K562 (cell line): ENCODE results near the gene ASB7. TPM values are rescaled to one million over a fixed set of nuclear protein-coding genes. Genes with fewer than 3 reads are reported as not detected.

ENCODE experiments used
- ATAC-seq: fragments of 200-7000 bp; cut with Tn5 transposase; 3 replicates; pipeline ENCODE4 v1.9.1; 2020; ENCODE audit warnings: moderate library complexity
- BruUV-seq: library from RNA; stranded (reverse); fragments of 400-500 nt; replicated peaks from 2 replicates; lab custom pipeline; 2021; lab: Mats Ljungman, UMichigan
- CTCF ChIA-PET: fragments of 300-600 bp; formaldehyde crosslinking; extraction: SDS; loops from one replicate; lab custom pipeline; 2021; ENCODE audit warnings: low intra/inter-chr PET ratio; lab: Yijun Ruan, JAX
- POLR2A ChIA-PET: fragments of 300-600, 350-650 bp; sonication (Branson Sonifier 250); formaldehyde crosslinking; extraction: SDS; loops from one replicate; lab custom pipeline; 2021; ENCODE audit warnings: antibody characterized with exemption, inconsistent platforms; lab: Yijun Ruan, JAX
- DNase-seq, 4 experiments: peaks; one replicate each; pipeline versions ENCODE4 v3.0.0 to v3.0.0-alpha.2; 2011 to 2018; ENCODE audit warnings: low spot score in 3 of 4, mixed read lengths in 3 of 4; ENCODE audit errors: extremely low read depth in 1 of 4
- FAIRE-seq: peaks from 2 replicates; lab custom pipeline; 2011; peaks lifted over from hg19 to GRCh38; lab: Jason Lieb, UNC
- H2AFZ ChIP-seq: 2 replicates; pipeline ENCODE4 v1.6.0; 2011; ENCODE audit warnings: low read depth, low read length, control low read depth, inconsistent platforms
- H3K27ac ChIP-seq: fragments of 200-600 bp; 3 replicates; pipeline ENCODE4 v1.8.0; 2011; ENCODE audit warnings: low read depth, mild to moderate bottlenecking, control low read depth, inconsistent platforms, low read length, moderate library complexity, mixed read lengths; ENCODE audit errors: extremely low read depth
- H3K27me3 ChIP-seq, 2 experiments: fragments of 300-600 bp in 1 of 2; 2 replicates in 1 of 2; 3 replicates in 1 of 2; pipeline versions ENCODE4 v1.6.0 to v1.8.0; 2011; ENCODE audit warnings: inconsistent platforms in 2 of 2, low read length in 2 of 2, mild to moderate bottlenecking in 1 of 2, mixed read lengths in 1 of 2, moderate library complexity in 1 of 2; ENCODE audit not compliant: control insufficient read depth in 2 of 2, insufficient read depth in 2 of 2
- H3K36me3 ChIP-seq: fragments of 300-600 bp; 3 replicates; pipeline ENCODE4 v1.8.0; 2011; ENCODE audit warnings: mild to moderate bottlenecking, low read length, inconsistent platforms; ENCODE audit not compliant: control insufficient read depth, insufficient read depth
- H3K4me1 ChIP-seq, 2 experiments: fragments of 200-600 bp in 1 of 2; replicated peaks in 1 of 2; 2 replicates in 1 of 2; 3 replicates in 1 of 2; pipeline versions ENCODE4 v1.5.1 to v1.8.0; 2011; ENCODE audit warnings: inconsistent platforms in 2 of 2, low read length in 2 of 2, mild to moderate bottlenecking in 1 of 2, mixed read lengths in 1 of 2, moderate library complexity in 1 of 2; ENCODE audit not compliant: control insufficient read depth in 2 of 2, insufficient read depth in 2 of 2
- H3K4me2 ChIP-seq: 2 replicates; pipeline ENCODE4 v1.6.1; 2011; ENCODE audit warnings: low read length, control low read depth, inconsistent platforms, mixed read lengths; ENCODE audit not compliant: insufficient read depth
- H3K4me3 ChIP-seq: fragments of 200-600 bp; sonication (generic), shearing (Covaris generic); 2 replicates; pipeline ENCODE4 v1.5.1; 2016; ENCODE audit warnings: control low read depth, inconsistent platforms
- H3K79me2 ChIP-seq: fragments of 200-600 bp; 3 replicates; pipeline ENCODE4 v1.8.0; 2011; ENCODE audit warnings: low read length, inconsistent platforms; ENCODE audit not compliant: control insufficient read depth, insufficient read depth
- H3K9ac ChIP-seq, 2 experiments: 2 replicates each; pipeline versions ENCODE4 v1.6.0 to v1.6.1; 2011; ENCODE audit warnings: low read depth in 2 of 2, low read length in 2 of 2, control low read depth in 1 of 2, inconsistent platforms in 1 of 2, mild to moderate bottlenecking in 1 of 2, mixed read lengths in 1 of 2; ENCODE audit not compliant: insufficient read depth in 1 of 2
- H3K9me1 ChIP-seq: one replicate; pipeline ENCODE4 v1.6.0; 2011; ENCODE audit warnings: inconsistent platforms, mild to moderate bottlenecking, low read length, moderate library complexity; ENCODE audit not compliant: control insufficient read depth, insufficient read depth
- H3K9me3 ChIP-seq: replicated peaks from 2 replicates; pipeline ENCODE4 v1.5.1; 2011; ENCODE audit warnings: low read depth, low read length, inconsistent platforms; ENCODE audit not compliant: control insufficient read depth, insufficient read depth
- H4K20me1 ChIP-seq: replicated peaks from 2 replicates; pipeline ENCODE4 v1.6.1; 2011; ENCODE audit warnings: low read length, inconsistent platforms, mixed read lengths; ENCODE audit not compliant: control insufficient read depth, insufficient read depth
- ARID1B ChIP-seq: fragments of 450-650 bp; IDR thresholded peaks from 2 replicates; pipeline ENCODE4 v1.6.1; 2016; ENCODE audit warnings: antibody characterized with exemption, mild to moderate bottlenecking, inconsistent platforms
- DDX20 ChIP-seq: fragments of 450-650 bp; IDR thresholded peaks from 2 replicates; pipeline ENCODE4 v1.6.1; 2016; ENCODE audit warnings: missing genetic modification characterization, low read depth, mild to moderate bottlenecking, missing compliant biosample characterization, moderate library complexity
- ETV1 ChIP-seq: fragments of 450-650 bp; conservative IDR thresholded peaks from 2 replicates; pipeline ENCODE4 v1.6.1; 2016; ENCODE audit warnings: missing genetic modification characterization, control low read depth, low read depth, missing compliant biosample characterization
- FOS ChIP-seq: IDR thresholded peaks from 3 replicates; pipeline ENCODE4 v1.6.1; 2011; ENCODE audit not compliant: insufficient read length; ENCODE audit errors: extremely low read depth
- FUS ChIP-seq: fragments of 200-400 bp; formaldehyde crosslinking; optimal IDR thresholded peaks from 2 replicates; pipeline ENCODE3; 2017; ENCODE audit warnings: low read depth, low read length
- KLF1 ChIP-seq: fragments of 450-650 bp; IDR thresholded peaks from 2 replicates; pipeline ENCODE4 v1.6.1; 2016; ENCODE audit warnings: missing genetic modification characterization, missing compliant biosample characterization
- KLF13 ChIP-seq: fragments of 450-650 bp; IDR thresholded peaks from 2 replicates; pipeline ENCODE4 v1.6.1; 2016; ENCODE audit warnings: missing genetic modification characterization, low read depth, mild to moderate bottlenecking, missing compliant biosample characterization, moderate library complexity, borderline replicate concordance
- NEUROD1 ChIP-seq: fragments of 150-350 bp; IDR thresholded peaks from 2 replicates; pipeline ENCODE4 v1.6.1; 2014; ENCODE audit warnings: borderline replicate concordance, low read length, low read depth; ENCODE audit not compliant: partially characterized antibody
- NR3C1 ChIP-seq: sonication (generic); formaldehyde crosslinking; IDR thresholded peaks from 2 replicates; pipeline ENCODE4 v1.8.1; 2022; ENCODE audit warnings: missing genetic modification reagents
- PHB ChIP-seq: fragments of 250-450 bp; sonication (Bioruptor Pico); IDR thresholded peaks from 2 replicates; pipeline ENCODE4 v1.5.0; 2021
- PTTG1 ChIP-seq: fragments of 450-650 bp; IDR thresholded peaks from 2 replicates; pipeline ENCODE4 v1.6.1; 2016; ENCODE audit warnings: low read depth, mild to moderate bottlenecking, missing genetic modification characterization, missing compliant biosample characterization
- RAD51 ChIP-seq: fragments of 450-650 bp; IDR thresholded peaks from 2 replicates; pipeline ENCODE4 v1.7.1; 2016; ENCODE audit warnings: low read depth, mild to moderate bottlenecking, borderline replicate concordance
- SAFB2 ChIP-seq: fragments of 200-400 bp; formaldehyde crosslinking; IDR thresholded peaks from 2 replicates; pipeline ENCODE4 v1.6.1; 2018; ENCODE audit warnings: borderline replicate concordance, low read length, low read depth, moderate library complexity; ENCODE audit not compliant: severe bottlenecking
- SMAD2 ChIP-seq: fragments of 150-350 bp; IDR thresholded peaks from 2 replicates; pipeline ENCODE4 v1.6.1; 2014; ENCODE audit warnings: low read depth, mild to moderate bottlenecking, low read length
- SMAD4 ChIP-seq: fragments of 250-450 bp; sonication (Bioruptor Pico); conservative IDR thresholded peaks from 2 replicates; pipeline ENCODE4 v1.8.0; 2021; ENCODE audit warnings: inconsistent platforms, mild to moderate bottlenecking, moderate library complexity
- SMARCA5 ChIP-seq: fragments of 450-650 bp; IDR thresholded peaks from 2 replicates; pipeline ENCODE4 v1.6.1; 2016
- SMARCC2 ChIP-seq: fragments of 450-650 bp; IDR thresholded peaks from 2 replicates; pipeline ENCODE4 v1.6.1; 2017; ENCODE audit warnings: antibody characterized with exemption, moderate library complexity, mild to moderate bottlenecking, low read depth
- U2AF2 ChIP-seq: fragments of 200-400 bp; formaldehyde crosslinking; optimal IDR thresholded peaks from 2 replicates; pipeline ENCODE3; 2017; ENCODE audit warnings: low read depth, mild to moderate bottlenecking, low read length
- ZNF175 ChIP-seq: fragments of 200-800 bp; sonication (Bioruptor generic); IDR thresholded peaks from 2 replicates; pipeline ENCODE4 v1.6.1; 2016; ENCODE audit warnings: low read depth, mild to moderate bottlenecking, missing genetic modification characterization, missing compliant biosample characterization
- ZNF41 ChIP-seq: fragments of 250-450 bp; sonication (Bioruptor Pico); conservative IDR thresholded peaks from 2 replicates; pipeline ENCODE4 v1.4.0; 2020; ENCODE audit warnings: mild to moderate bottlenecking
- WGBS: fragments of 100-300 bp; shearing (Covaris generic); methylation state at CpG from one replicate; pipeline ENCODE4 v1.1.6; 2016; ENCODE audit warnings: low coverage, mixed read lengths; ENCODE audit not compliant: insufficient coverage; ENCODE audit errors: missing lambda C conversion rate; 5-methylcytosine and 5-hydroxymethylcytosine counted together
- in situ Hi-C: fragments of 300-500 bp; cut with MboI; formaldehyde crosslinking; loops from 4 replicates; pipeline ENCODE4 v1.15.0; 2018; ENCODE audit warnings: inconsistent platforms, mixed read lengths
- intact Hi-C: fragments of 100-400 bp; cut with micrococcal nuclease; formaldehyde crosslinking; loops from 2 replicates; pipeline ENCODE4 v1.14.2; 2022
- polyA plus RNA-seq, 8 experiments: library from polyadenylated mRNA; depleted of rRNA in 4 of 8; stranded (reverse) in 5 of 8; unstranded in 3 of 8; fragments of >200 nt; fragmentation: Nextera tagmentation in 2 of 8; fragmentation: Illumina TruSeq in 1 of 8; extraction: Ambion mirVana in 2 of 8; extraction: Trizol in 1 of 8; gene quantifications; 2 replicates each; pipeline versions ENCODE4 v1.2.1 to v1.2.3, GENCODE V29; 2011 to 2014; ENCODE audit warnings: inconsistent platforms in 1 of 8, missing spikeins in 1 of 8
- total RNA-seq, 7 experiments: library from RNA; depleted of rRNA in 6 of 7; stranded (reverse); fragments of >200 nt in 6 of 7; fragmentation: Illumina TruSeq in 2 of 7; extraction: Trizol in 2 of 7; gene quantifications; 2 replicates each; pipeline versions ENCODE4 v1.2.1 to v1.2.3, GENCODE V29; 2011 to 2021; ENCODE audit warnings: low replicate concordance in 1 of 7
- TF ChIP-seq, protein P1 (sequence below): sonication (generic); formaldehyde crosslinking; IDR thresholded peaks from 2 replicates; pipeline ENCODE4 v1.8.1; 2023; ENCODE audit warnings: mild to moderate bottlenecking, missing genetic modification reagents
- TF ChIP-seq, protein P2 (sequence below): IDR thresholded peaks from 2 replicates; pipeline ENCODE4 v1.6.1; 2011; ENCODE audit not compliant: insufficient read length; ENCODE audit errors: extremely low read depth

Gene ASB7
- total and polyA plus RNA-seq, 9 of the 15 experiments (the other 6 are each of a cell fraction or from before 2014, with no cell fraction given): 1.8 to 10.1 (median 6.8) TPM

DNA sequence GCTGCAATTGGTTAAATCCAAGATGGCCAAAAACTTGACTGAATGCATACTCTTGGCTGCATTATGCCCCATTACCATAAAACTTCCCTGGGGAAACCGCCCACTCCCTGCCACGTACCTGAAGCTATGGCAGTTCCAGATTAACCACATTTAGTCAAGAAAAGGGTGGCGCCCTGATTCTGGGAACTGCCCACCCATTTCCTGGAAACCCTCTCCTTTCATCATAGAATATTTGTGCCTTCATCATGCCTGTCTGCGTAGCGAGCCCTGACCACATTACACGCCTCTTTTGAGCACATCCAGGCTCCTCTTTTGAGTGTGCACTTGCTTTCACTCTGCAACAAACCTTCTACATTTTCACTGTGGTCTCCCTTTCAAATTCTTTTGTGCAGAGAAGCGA lies 5.6 kb upstream of the ASB7 start:
- no TSS peak for BruUV-seq
- peaks cover 100% of the 10 kb centered on the region for H3K79me2 ChIP-seq
- WGBS: 0% methylated on average over 7 of the region's 7 CpGs
- H3K4me3 ChIP-seq: peak overlapping the region; percentile 22
- no peaks in the 10 kb centered on the region for H3K9me1 ChIP-seq
- H3K9me3 ChIP-seq: no peaks in the 10 kb centered on the region
- H3K36me3 ChIP-seq: peaks cover 25% of the 10 kb centered on the region; the same call in 2 of the 3 replicates
- POLR2A ChIA-PET: interaction anchor here (0.6 to 1.1 kb wide), 7 partner anchors 8 to 1232 kb away, joined by 3 to 5 read pairs (median 3); no protein-coding TSS in a partner anchor
- peaks cover 8 to 41% of the 10 kb centered on the region in 2 experiments for H3K4me1 ChIP-seq
- H3K4me2 ChIP-seq: peak overlapping the region; percentile 70
- intact Hi-C loops (no loop called here), in situ Hi-C loops (no loop called here)
- peaks cover 1% of the 10 kb centered on the region; the same call in 1 of the 2 replicates for H4K20me1 ChIP-seq
- peak; percentile 60 to 95 (median 70) for DNase-seq
- no peak overlapping the region for H2AFZ ChIP-seq
- H3K27ac ChIP-seq: peak overlapping the region; percentile 71
- CTCF ChIA-PET: interaction anchor here (0.8 kb wide), 1 partner anchor 247 kb away, joined by 3 read pairs; no protein-coding TSS in a partner anchor
- ATAC-seq: peak; percentile 84
- peak; percentile 97 for FAIRE-seq
- H3K9ac ChIP-seq: peak overlapping the region; percentile 8 to 52; a peak in 3 of 4 replicates
- no peaks in the 10 kb centered on the region for H3K27me3 ChIP-seq
- TF ChIP-seq ARID1B (peak; percentile 75), FUS (no peak), DDX20 (no peak), NR3C1 (CRISPR knock-in tag) (no peak), SMAD4 (CRISPR knock-in tag) (peak; percentile 65), PHB (CRISPR knock-in tag) (no peak), KLF13 (tag) (peak; percentile 58; the same call in 1 of the 2 replicates), RAD51 (no peak), ZNF41 (CRISPR knock-in tag) (no peak), U2AF2 (no peak), ZNF175 (CRISPR knock-in tag) (no peak), NEUROD1 (no peak), ETV1 (tag) (no peak), SMARCA5 (no peak), SMARCC2 (no peak), SAFB2 (no peak), KLF1 (no peak), SMAD2 (no peak), FOS (no peak), PTTG1 (tag) (no peak)
- TF ChIP-seq, protein P1, sequence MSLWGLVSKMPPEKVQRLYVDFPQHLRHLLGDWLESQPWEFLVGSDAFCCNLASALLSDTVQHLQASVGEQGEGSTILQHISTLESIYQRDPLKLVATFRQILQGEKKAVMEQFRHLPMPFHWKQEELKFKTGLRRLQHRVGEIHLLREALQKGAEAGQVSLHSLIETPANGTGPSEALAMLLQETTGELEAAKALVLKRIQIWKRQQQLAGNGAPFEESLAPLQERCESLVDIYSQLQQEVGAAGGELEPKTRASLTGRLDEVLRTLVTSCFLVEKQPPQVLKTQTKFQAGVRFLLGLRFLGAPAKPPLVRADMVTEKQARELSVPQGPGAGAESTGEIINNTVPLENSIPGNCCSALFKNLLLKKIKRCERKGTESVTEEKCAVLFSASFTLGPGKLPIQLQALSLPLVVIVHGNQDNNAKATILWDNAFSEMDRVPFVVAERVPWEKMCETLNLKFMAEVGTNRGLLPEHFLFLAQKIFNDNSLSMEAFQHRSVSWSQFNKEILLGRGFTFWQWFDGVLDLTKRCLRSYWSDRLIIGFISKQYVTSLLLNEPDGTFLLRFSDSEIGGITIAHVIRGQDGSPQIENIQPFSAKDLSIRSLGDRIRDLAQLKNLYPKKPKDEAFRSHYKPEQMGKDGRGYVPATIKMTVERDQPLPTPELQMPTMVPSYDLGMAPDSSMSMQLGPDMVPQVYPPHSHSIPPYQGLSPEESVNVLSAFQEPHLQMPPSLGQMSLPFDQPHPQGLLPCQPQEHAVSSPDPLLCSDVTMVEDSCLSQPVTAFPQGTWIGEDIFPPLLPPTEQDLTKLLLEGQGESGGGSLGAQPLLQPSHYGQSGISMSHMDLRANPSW (CRISPR knock-in tag): no peak
- TF ChIP-seq, protein P2, sequence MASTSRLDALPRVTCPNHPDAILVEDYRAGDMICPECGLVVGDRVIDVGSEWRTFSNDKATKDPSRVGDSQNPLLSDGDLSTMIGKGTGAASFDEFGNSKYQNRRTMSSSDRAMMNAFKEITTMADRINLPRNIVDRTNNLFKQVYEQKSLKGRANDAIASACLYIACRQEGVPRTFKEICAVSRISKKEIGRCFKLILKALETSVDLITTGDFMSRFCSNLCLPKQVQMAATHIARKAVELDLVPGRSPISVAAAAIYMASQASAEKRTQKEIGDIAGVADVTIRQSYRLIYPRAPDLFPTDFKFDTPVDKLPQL: no peak
